ENCODE data around the gene LHFPL2.

GRCh38 chr5:78578015-78578414 lies 70.6 kb downstream of the LHFPL2 start:
- TF ChIP-seq CTCF (IDR thresholded peaks at IDR 0.05; ENCODE audit: insufficient read depth, low read length, poor library complexity, severe bottlenecking) (no peak), EZH2phosphoT487 (conservative IDR thresholded peaks at IDR 0.05; ENCODE audit: low read length) (no peak)
